ENCODE data around the gene SS18L1. TPM values are rescaled to one million over a fixed set of nuclear protein-coding genes. Genes with fewer than 3 reads are reported as not detected.

The SS18L1 gene
- 11.5 TPM for total RNA-seq

GRCh38 chr20:62143081-62143956 lies at the start of gene SS18L1, which contains the start of gene PSMA7:
Gene SS18L1, plus strand, starts transcription at chr20:62143769. Its CDS starts 52 bp downstream, at chr20:62143821.
Gene PSMA7, minus strand, starts transcription at chr20:62143394. Its CDS starts 91 bp downstream, at chr20:62143303.
- no peaks in the 10 kb centered on the region for H3K27me3 ChIP-seq (ENCODE audit: control insufficient read depth in 3 of 3, insufficient read depth in 3 of 3, low read length in 3 of 3)
- H3K36me3 ChIP-seq (ENCODE audit: control insufficient read depth in 3 of 3, insufficient read depth in 3 of 3, low read length in 3 of 3), result peaks cover 24 to 29% (median 25%) of the 10 kb centered on the region in 3 donors
- H3K27ac ChIP-seq (ENCODE audit: low read depth, low read length), result peak within 1 kb of the TSS; percentile 78
- peaks cover 35 to 58% (median 54%) of the 10 kb centered on the region in 3 donors for H3K4me1 ChIP-seq (ENCODE audit: control insufficient read depth in 3 of 3, insufficient read depth in 3 of 3, low read length in 3 of 3)
- H3K4me3 ChIP-seq (ENCODE audit: low read length in 3 of 3), result peak within 1 kb of the TSS; percentile 80 to 83 (median 80)
- no peaks in the 10 kb centered on the region for H3K9me3 ChIP-seq (ENCODE audit: control insufficient read depth in 3 of 3, low read length in 3 of 3)
- H3K9ac ChIP-seq (ENCODE audit: low read depth in 1 of 3, low read length in 3 of 3), result peak within 1 kb of the TSS; percentile 81 to 96 (median 87)

- Histone ChIP-seq H3K4me3 (ENCODE audit: low read length in 3 of 3) (no peak overlapping the region), H3K36me3 (ENCODE audit: control insufficient read depth in 3 of 3, insufficient read depth in 3 of 3, low read length in 3 of 3) (no peaks in the 10 kb centered on the region), H3K9ac (ENCODE audit: low read depth in 1 of 3, low read length in 3 of 3) (no peak overlapping the region), H3K27ac (ENCODE audit: low read depth, low read length) (no peak overlapping the region), H3K27me3 (ENCODE audit: control insufficient read depth in 3 of 3, insufficient read depth in 3 of 3, low read length in 3 of 3) (peaks cover 0 to 8% (median 6%) of the 10 kb centered on the region in 3 donors), H3K9me3 (ENCODE audit: control insufficient read depth in 3 of 3, low read length in 3 of 3) (peaks cover 2 to 9% (median 4%) of the 10 kb centered on the region in 3 donors), H3K4me1 (ENCODE audit: control insufficient read depth in 3 of 3, insufficient read depth in 3 of 3, low read length in 3 of 3) (no peaks in the 10 kb centered on the region)
Measured at GRCh38 chr20:62096421-62097380, 46.9 kb upstream of the SS18L1 start.

- peaks cover 2 to 12% (median 4%) of the 10 kb centered on the region in 3 donors for H3K9me3 ChIP-seq (ENCODE audit: control insufficient read depth in 3 of 3, low read length in 3 of 3)
- no peaks in the 10 kb centered on the region for H3K4me1 ChIP-seq (ENCODE audit: control insufficient read depth in 3 of 3, insufficient read depth in 3 of 3, low read length in 3 of 3)
- no peak overlapping the region for H3K4me3 ChIP-seq (ENCODE audit: low read length in 3 of 3)
- H3K36me3 ChIP-seq (ENCODE audit: control insufficient read depth in 3 of 3, insufficient read depth in 3 of 3, low read length in 3 of 3), result no peaks in the 10 kb centered on the region
- H3K27me3 ChIP-seq (ENCODE audit: control insufficient read depth in 3 of 3, insufficient read depth in 3 of 3, low read length in 3 of 3), result peaks cover 0 to 8% (median 8%) of the 10 kb centered on the region in 3 donors
- no peak overlapping the region for H3K9ac ChIP-seq (ENCODE audit: low read depth in 1 of 3, low read length in 3 of 3)
- H3K27ac ChIP-seq (ENCODE audit: low read depth, low read length), result no peak overlapping the region
Measured at GRCh38 chr20:62097881-62098407, 45.6 kb upstream of the SS18L1 start.

- H3K27me3 ChIP-seq (ENCODE audit: control insufficient read depth in 3 of 3, insufficient read depth in 3 of 3, low read length in 3 of 3), result peaks cover 0 to 15% (median 9%) of the 10 kb centered on the region in 3 donors
- no peaks in the 10 kb centered on the region for H3K4me1 ChIP-seq (ENCODE audit: control insufficient read depth in 3 of 3, insufficient read depth in 3 of 3, low read length in 3 of 3)
- no peak overlapping the region for H3K9ac ChIP-seq (ENCODE audit: low read depth in 1 of 3, low read length in 3 of 3)
- peaks cover 2 to 12% (median 4%) of the 10 kb centered on the region in 3 donors for H3K9me3 ChIP-seq (ENCODE audit: control insufficient read depth in 3 of 3, low read length in 3 of 3)
- H3K27ac ChIP-seq (ENCODE audit: low read depth, low read length), result no peak overlapping the region
- H3K4me3 ChIP-seq (ENCODE audit: low read length in 3 of 3), result no peak overlapping the region
- no peaks in the 10 kb centered on the region for H3K36me3 ChIP-seq (ENCODE audit: control insufficient read depth in 3 of 3, insufficient read depth in 3 of 3, low read length in 3 of 3)
Measured at GRCh38 chr20:62101078-62101477, 42.5 kb upstream of the SS18L1 start.

GRCh38 chr20:62103508-62104233 lies 39.9 kb upstream of the SS18L1 start:
- no peaks in the 10 kb centered on the region for H3K36me3 ChIP-seq (ENCODE audit: control insufficient read depth in 3 of 3, insufficient read depth in 3 of 3, low read length in 3 of 3)
- H3K4me3 ChIP-seq (ENCODE audit: low read length in 3 of 3), result no peak overlapping the region
- H3K4me1 ChIP-seq (ENCODE audit: control insufficient read depth in 3 of 3, insufficient read depth in 3 of 3, low read length in 3 of 3), result no peaks in the 10 kb centered on the region
- H3K9ac ChIP-seq (ENCODE audit: low read depth in 1 of 3, low read length in 3 of 3), result no peak overlapping the region
- H3K27ac ChIP-seq (ENCODE audit: low read depth, low read length), result no peak overlapping the region
- peaks cover 2 to 21% (median 15%) of the 10 kb centered on the region in 3 donors for H3K9me3 ChIP-seq (ENCODE audit: control insufficient read depth in 3 of 3, low read length in 3 of 3)
- H3K27me3 ChIP-seq (ENCODE audit: control insufficient read depth in 3 of 3, insufficient read depth in 3 of 3, low read length in 3 of 3), result peaks cover 0 to 12% (median 9%) of the 10 kb centered on the region in 3 donors

GRCh38 chr20:62104234-62104789 lies 39.3 kb upstream of the SS18L1 start:
- H3K36me3 ChIP-seq (ENCODE audit: control insufficient read depth in 3 of 3, insufficient read depth in 3 of 3, low read length in 3 of 3), result no peaks in the 10 kb centered on the region
- peaks cover 0 to 12% (median 9%) of the 10 kb centered on the region in 3 donors for H3K27me3 ChIP-seq (ENCODE audit: control insufficient read depth in 3 of 3, insufficient read depth in 3 of 3, low read length in 3 of 3)
- H3K27ac ChIP-seq (ENCODE audit: low read depth, low read length), result no peak overlapping the region
- H3K4me1 ChIP-seq (ENCODE audit: control insufficient read depth in 3 of 3, insufficient read depth in 3 of 3, low read length in 3 of 3), result no peaks in the 10 kb centered on the region
- H3K9me3 ChIP-seq (ENCODE audit: control insufficient read depth in 3 of 3, low read length in 3 of 3), result peaks cover 5 to 25% (median 15%) of the 10 kb centered on the region in 3 donors
- H3K4me3 ChIP-seq (ENCODE audit: low read length in 3 of 3), result no peak overlapping the region
- H3K9ac ChIP-seq (ENCODE audit: low read depth in 1 of 3, low read length in 3 of 3), result no peak overlapping the region

GRCh38 chr20:62104791-62105345 lies 38.7 kb upstream of the SS18L1 start:
- Histone ChIP-seq H3K36me3 (ENCODE audit: control insufficient read depth in 3 of 3, insufficient read depth in 3 of 3, low read length in 3 of 3) (no peaks in the 10 kb centered on the region), H3K9me3 (ENCODE audit: control insufficient read depth in 3 of 3, low read length in 3 of 3) (peaks cover 7 to 28% (median 12%) of the 10 kb centered on the region in 3 donors), H3K4me3 (ENCODE audit: low read length in 3 of 3) (no peak overlapping the region), H3K9ac (ENCODE audit: low read depth in 1 of 3, low read length in 3 of 3) (no peak overlapping the region), H3K27ac (ENCODE audit: low read depth, low read length) (no peak overlapping the region), H3K27me3 (ENCODE audit: control insufficient read depth in 3 of 3, insufficient read depth in 3 of 3, low read length in 3 of 3) (peaks cover 0 to 12% (median 9%) of the 10 kb centered on the region in 3 donors), H3K4me1 (ENCODE audit: control insufficient read depth in 3 of 3, insufficient read depth in 3 of 3, low read length in 3 of 3) (no peaks in the 10 kb centered on the region)

GRCh38 chr20:62105592-62105991 lies 38.0 kb upstream of the SS18L1 start:
- peaks cover 0 to 12% (median 4%) of the 10 kb centered on the region in 3 donors for H3K27me3 ChIP-seq (ENCODE audit: control insufficient read depth in 3 of 3, insufficient read depth in 3 of 3, low read length in 3 of 3)
- no peak overlapping the region for H3K4me3 ChIP-seq (ENCODE audit: low read length in 3 of 3)
- no peak overlapping the region for H3K27ac ChIP-seq (ENCODE audit: low read depth, low read length)
- no peaks in the 10 kb centered on the region for H3K36me3 ChIP-seq (ENCODE audit: control insufficient read depth in 3 of 3, insufficient read depth in 3 of 3, low read length in 3 of 3)
- no peak overlapping the region for H3K9ac ChIP-seq (ENCODE audit: low read depth in 1 of 3, low read length in 3 of 3)
- H3K9me3 ChIP-seq (ENCODE audit: control insufficient read depth in 3 of 3, low read length in 3 of 3), result peaks cover 5 to 25% (median 11%) of the 10 kb centered on the region in 3 donors
- H3K4me1 ChIP-seq (ENCODE audit: control insufficient read depth in 3 of 3, insufficient read depth in 3 of 3, low read length in 3 of 3), result no peaks in the 10 kb centered on the region

Measured in skeletal muscle tissue (tissue), 4 donors.